Right lobe of liver (tissue), 6 donors: Measurements from ENCODE around the gene STK10. TPM values are rescaled to one million over a fixed set of nuclear protein-coding genes. Genes with fewer than 3 reads are reported as not detected.

Experiments
- ATAC-seq, 4 donors: fragments of 200-7000 bp; cut with Tn5 transposase; one replicate each; pipeline ENCODE4 v1.9.1; 2020; ENCODE audit warnings: mild to moderate bottlenecking in 4 of 4, moderate library complexity in 4 of 4
- DNase-seq, 3 donors: peaks; one replicate each; pipeline ENCODE4 v3.0.0-alpha.2; 2020
- H3K27ac ChIP-seq, 3 donors: fragments of 200-600 bp; one replicate each; pipeline ENCODE4 v1.8.0; 2022
- H3K27me3 ChIP-seq, 2 donors: fragments of 200-600 bp; one replicate each; pipeline ENCODE4 v1.8.0; 2022
- H3K36me3 ChIP-seq, 4 donors: fragments of 200-600 bp; sonication (generic) in 1 of 4; one replicate each; pipeline versions ENCODE4 v1.5.1 to v1.8.0; 2017 to 2022; ENCODE audit warnings: control low read depth in 1 of 4
- H3K4me1 ChIP-seq, 4 donors: fragments of 200-600 bp; sonication (generic) in 1 of 4; one replicate each; pipeline versions ENCODE4 v1.5.1 to v1.8.0; 2017 to 2022; ENCODE audit warnings: control low read depth in 1 of 4
- H3K4me3 ChIP-seq, 3 donors: fragments of 200-600 bp; one replicate each; pipeline ENCODE4 v1.8.0; 2022
- H3K9me3 ChIP-seq, 4 donors: fragments of 200-600 bp; sonication (generic) in 1 of 4; one replicate each; pipeline versions ENCODE4 v1.5.1 to v1.8.0; 2017 to 2022; ENCODE audit warnings: control low read depth in 1 of 4
- CTCF ChIP-seq, 4 donors: fragments of 200-600 bp in 3 of 4; fragments of 450-650 bp in 1 of 4; IDR thresholded peaks; one replicate each; pipeline versions ENCODE4 v1.5.1 to v1.8.0; 2016 to 2022; ENCODE audit warnings: antibody characterized with exemption in 4 of 4, mild to moderate bottlenecking in 2 of 4
- POLR2A ChIP-seq: fragments of 450-650 bp; IDR thresholded peaks from one replicate; pipeline ENCODE4 v1.6.1; 2017; ENCODE audit warnings: antibody characterized with exemption, mild to moderate bottlenecking
- WGBS: methylation state at CpG from one replicate; pipeline ENCODE4 v1.1.6; 2018; ENCODE audit warnings: low coverage, low lambda C conversion rate; ENCODE audit not compliant: insufficient coverage; ENCODE audit errors: missing lambda C conversion rate; 5-methylcytosine and 5-hydroxymethylcytosine counted together
- intact Hi-C, 2 donors: fragments of 100-400 bp; cut with DNase I; formaldehyde crosslinking; loops; one replicate each; pipeline versions ENCODE4 v1.11.2 to v1.14.1; 2022
- total RNA-seq, 6 experiments: library from RNA; depleted of rRNA in 2 of 6; stranded (reverse); fragments of >200 nt in 2 of 6; fragmentation: NEBNext Ultra II Directional in 3 of 6; extraction: Animal tissue kit (Norgen Biotek cat#: 25700) in 3 of 6; gene quantifications; one replicate each; pipeline versions ENCODE4 v1.1.0 to v1.2.4, GENCODE V29; 2016 to 2023
- donor health status: DM: no; HTN: yes; CAD: no.
- donor health status: DM: no; HTN: no; CAD: no.
- donor health status: DM: no; HTN: no; CAD: no.
- donor health status: DM: no; HTN: yes; CAD: no.
- donor health status: DM: no; HTN: yes; CAD: no.

STK10 gene
- total RNA-seq, 6 experiments from 2014 or later = 6.9 to 27.4 (median 9.0) TPM

GRCh38 chr5:172110921-172111851 is 76.8 kb downstream of the STK10 start:
- no peak overlapping the region for H3K4me3 ChIP-seq
- DNase-seq (peak in 1 of 3 donors; percentile 72), ATAC-seq (peak; percentile 47 to 49 (median 48))
- peaks cover 0 to 4% (median 0%) of the 10 kb centered on the region in 4 donors for H3K4me1 ChIP-seq
- H3K27me3 ChIP-seq = no peaks in the 10 kb centered on the region
- no peaks in the 10 kb centered on the region for H3K9me3 ChIP-seq
- WGBS = 48% methylated on average over 6 of the region's 17 CpGs
- no peaks in the 10 kb centered on the region for H3K36me3 ChIP-seq
- no peak for TF ChIP-seq CTCF (IDR thresholded peaks at IDR 0.05)
- no peak for TF ChIP-seq POLR2A
- intact Hi-C loops = no loop called here
- H3K27ac ChIP-seq = peak overlapping the region in 2 of 3 donors; percentile 37 to 47

- WGBS = 36% methylated on average over 10 of the region's 14 CpGs
- DNase-seq (no peak), ATAC-seq (peak in 2 of 4 donors; percentile 26 to 33)
- intact Hi-C loops = no loop called here
- H3K9me3 ChIP-seq = no peaks in the 10 kb centered on the region
- H3K27me3 ChIP-seq = no peaks in the 10 kb centered on the region
- TF ChIP-seq CTCF (IDR thresholded peaks at IDR 0.05) (no peak), POLR2A (no peak)
- peak overlapping the region in 2 of 3 donors; percentile 37 to 47 for H3K27ac ChIP-seq
- H3K36me3 ChIP-seq = no peaks in the 10 kb centered on the region
- no peak overlapping the region for H3K4me3 ChIP-seq
- peaks cover 0 to 4% (median 0%) of the 10 kb centered on the region in 4 donors for H3K4me1 ChIP-seq
These were observed 77.7 kb downstream of the STK10 start for GRCh38 chr5:172110260-172110815.

DNA sequence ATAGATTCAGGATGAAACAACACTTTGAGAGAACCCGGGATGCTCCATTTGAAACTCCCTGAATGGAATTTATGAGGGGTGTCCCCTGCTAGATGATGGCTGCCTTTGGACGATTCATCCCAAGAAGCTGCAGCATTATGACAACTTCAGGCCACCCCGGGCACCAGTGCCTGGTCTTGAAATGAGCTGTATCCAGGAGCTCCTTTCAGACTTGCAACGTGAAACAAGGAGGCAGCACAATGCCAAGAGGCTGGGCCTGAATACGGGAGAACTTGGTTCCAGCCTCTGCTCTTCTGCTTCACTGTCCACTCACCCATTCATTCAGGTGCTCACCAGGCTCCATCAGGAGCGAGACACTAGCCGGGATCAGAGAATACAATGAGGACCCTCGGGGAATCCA is 78.3 kb downstream of the STK10 start:
- no peak overlapping the region for H3K27ac ChIP-seq
- peaks cover 0 to 4% (median 0%) of the 10 kb centered on the region in 4 donors for H3K4me1 ChIP-seq
- H3K4me3 ChIP-seq = no peak overlapping the region

DNA sequence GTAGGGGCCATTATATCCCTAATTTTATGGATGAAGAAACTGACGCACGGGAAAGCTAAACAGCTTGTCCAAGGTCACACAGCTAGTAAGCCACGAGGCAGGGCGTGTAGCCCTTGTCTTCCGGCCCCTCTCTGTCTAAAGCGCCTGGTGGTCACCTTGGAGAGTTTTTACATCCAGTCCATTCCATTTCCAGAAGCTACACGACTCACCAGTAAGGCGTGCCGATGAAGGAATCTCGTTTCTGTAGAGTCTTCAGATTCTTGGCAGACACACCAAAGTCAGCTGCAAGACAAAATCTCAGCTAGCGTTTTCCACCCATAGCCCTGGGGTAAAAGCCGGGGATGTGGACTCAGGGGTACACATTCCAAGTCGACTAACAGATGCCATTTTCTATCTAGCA is 80.5 kb downstream of the STK10 start:
- intact Hi-C loops = loop anchor here (2.0 to 10.0 kb wide), 3 partner anchors 81 to 190 kb away; partner anchors contain the start of gene STK10 (in 1 of the 2)
- no peaks in the 10 kb centered on the region for H3K36me3 ChIP-seq

More for the DNA sequence above, 78.3 kb downstream of the STK10 start:
- DNase-seq (no peak), ATAC-seq (no peak)
- Histone ChIP-seq H3K27me3 (no peaks in the 10 kb centered on the region), H3K9me3 (no peaks in the 10 kb centered on the region), H3K36me3 (no peaks in the 10 kb centered on the region)
- intact Hi-C loops = loop anchor here (5.0 to 10.0 kb wide), 2 partner anchors 165 to 188 kb away; no protein-coding TSS in a partner anchor
- TF ChIP-seq POLR2A (no peak), CTCF (IDR thresholded peaks at IDR 0.05) (no peak)
- 66% methylated on average over 8 of the region's 8 CpGs for WGBS

More for the DNA sequence above, 80.5 kb downstream of the STK10 start:
- ATAC-seq (no peak), DNase-seq (no peak)
- 60% methylated on average over 10 of the region's 13 CpGs for WGBS
- Histone ChIP-seq H3K27me3 (no peaks in the 10 kb centered on the region), H3K4me3 (no peak overlapping the region), H3K9me3 (no peaks in the 10 kb centered on the region), H3K27ac (no peak overlapping the region), H3K4me1 (peaks cover 0 to 11% (median 0%) of the 10 kb centered on the region in 4 donors)
- TF ChIP-seq POLR2A (no peak), CTCF (IDR thresholded peaks at IDR 0.05) (no peak)
